ENCODE results near the gene ZNF835.

ZNF835 gene

DNA sequence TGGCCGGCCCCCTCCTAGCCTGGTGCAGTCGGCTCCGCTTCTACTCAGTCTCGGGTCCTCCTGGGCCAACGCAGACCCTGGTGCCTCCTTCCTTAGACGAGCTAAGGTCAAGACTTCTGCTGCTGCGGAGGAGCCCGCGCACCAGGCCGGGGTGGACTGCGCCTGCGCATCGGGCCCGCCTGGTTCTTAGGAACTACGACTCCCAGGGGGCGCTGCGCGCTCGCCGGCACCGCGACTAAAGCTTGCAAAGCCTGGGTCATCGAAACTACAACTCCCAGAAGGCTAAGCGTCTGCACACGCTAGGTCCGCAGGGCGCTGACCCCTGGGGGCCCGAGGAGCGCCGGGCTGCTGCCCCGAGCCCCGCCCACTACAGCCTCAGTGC lies at the start of gene ZNF835:
Gene ZNF835, minus strand, starts transcription at position 145 of the 382 bp plus-strand sequence. CDS start 6,559 bp downstream, outside the sequence.
- no peak for DNase-seq (ENCODE audit: low read depth)
- TF ChIP-seq, protein P1, sequence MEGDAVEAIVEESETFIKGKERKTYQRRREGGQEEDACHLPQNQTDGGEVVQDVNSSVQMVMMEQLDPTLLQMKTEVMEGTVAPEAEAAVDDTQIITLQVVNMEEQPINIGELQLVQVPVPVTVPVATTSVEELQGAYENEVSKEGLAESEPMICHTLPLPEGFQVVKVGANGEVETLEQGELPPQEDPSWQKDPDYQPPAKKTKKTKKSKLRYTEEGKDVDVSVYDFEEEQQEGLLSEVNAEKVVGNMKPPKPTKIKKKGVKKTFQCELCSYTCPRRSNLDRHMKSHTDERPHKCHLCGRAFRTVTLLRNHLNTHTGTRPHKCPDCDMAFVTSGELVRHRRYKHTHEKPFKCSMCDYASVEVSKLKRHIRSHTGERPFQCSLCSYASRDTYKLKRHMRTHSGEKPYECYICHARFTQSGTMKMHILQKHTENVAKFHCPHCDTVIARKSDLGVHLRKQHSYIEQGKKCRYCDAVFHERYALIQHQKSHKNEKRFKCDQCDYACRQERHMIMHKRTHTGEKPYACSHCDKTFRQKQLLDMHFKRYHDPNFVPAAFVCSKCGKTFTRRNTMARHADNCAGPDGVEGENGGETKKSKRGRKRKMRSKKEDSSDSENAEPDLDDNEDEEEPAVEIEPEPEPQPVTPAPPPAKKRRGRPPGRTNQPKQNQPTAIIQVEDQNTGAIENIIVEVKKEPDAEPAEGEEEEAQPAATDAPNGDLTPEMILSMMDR (IDR thresholded peaks at IDR 0.05; ENCODE audit: low read depth, low read length): no peak
- TF ChIP-seq MYC (IDR thresholded peaks at IDR 0.05; ENCODE audit: low read depth, low read length): no peak
- TF ChIP-seq, protein P2, sequence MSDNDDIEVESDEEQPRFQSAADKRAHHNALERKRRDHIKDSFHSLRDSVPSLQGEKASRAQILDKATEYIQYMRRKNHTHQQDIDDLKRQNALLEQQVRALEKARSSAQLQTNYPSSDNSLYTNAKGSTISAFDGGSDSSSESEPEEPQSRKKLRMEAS (IDR thresholded peaks at IDR 0.05; ENCODE audit: low read depth, low read length): no peak
- no peak for TF ChIP-seq POLR2A (IDR thresholded peaks at IDR 0.05; ENCODE audit: extremely low read depth, insufficient read length)
- H3K4me3 ChIP-seq (ENCODE audit: low read depth, low read length): no peak within 1 kb of the TSS

DNA sequence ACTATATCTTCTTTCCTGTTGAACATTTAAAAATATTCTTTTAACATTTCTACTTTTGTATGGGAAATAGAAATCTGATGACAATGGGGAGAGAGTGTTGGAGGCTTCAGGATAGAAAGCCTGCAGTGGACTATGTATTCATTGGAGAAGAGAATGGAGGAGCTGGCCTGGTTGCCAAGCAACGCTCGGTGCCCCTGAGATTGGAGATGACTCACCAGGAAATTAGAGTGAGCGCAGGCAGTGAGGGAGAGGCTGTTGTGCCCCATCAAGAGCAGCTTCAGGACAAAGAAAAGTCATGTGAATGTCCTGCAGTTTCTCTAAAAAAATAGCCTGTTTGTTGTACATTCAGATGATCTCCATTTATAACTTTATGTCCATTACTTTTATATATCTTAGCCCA lies 48.7 kb upstream of the ZNF835 start:
- H3K4me3 ChIP-seq (ENCODE audit: low read depth, low read length): no peak overlapping the region
- TF ChIP-seq, protein P1 (IDR thresholded peaks at IDR 0.05; ENCODE audit: low read depth, low read length): no peak
- TF ChIP-seq, protein P2 (IDR thresholded peaks at IDR 0.05; ENCODE audit: low read depth, low read length): no peak
- TF ChIP-seq MYC (IDR thresholded peaks at IDR 0.05; ENCODE audit: low read depth, low read length) (no peak), POLR2A (IDR thresholded peaks at IDR 0.05; ENCODE audit: extremely low read depth, insufficient read length) (no peak)
- peak; percentile 30 for DNase-seq (ENCODE audit: low read depth)

DNA sequence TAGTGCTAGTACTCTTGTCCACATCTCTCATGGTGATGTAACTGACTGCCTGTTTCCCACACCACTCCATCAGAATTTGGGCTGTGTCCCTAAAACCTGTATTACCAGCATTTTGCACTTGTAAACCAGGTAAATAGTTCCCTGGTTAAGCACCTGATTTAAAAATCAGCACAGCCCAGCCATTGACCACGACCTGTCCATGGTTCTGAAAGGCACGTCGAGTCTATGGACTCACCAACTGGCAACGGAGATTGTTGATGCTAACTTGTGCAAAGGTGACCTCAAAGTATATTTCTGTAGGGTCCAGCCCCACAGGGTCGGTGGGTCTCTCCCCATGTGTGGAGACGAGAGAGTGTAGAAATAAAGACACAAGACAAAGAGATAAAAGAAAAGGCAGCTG lies 46.7 kb upstream of the ZNF835 start:
- H3K4me3 ChIP-seq (ENCODE audit: low read depth, low read length): no peak overlapping the region
- DNase-seq (ENCODE audit: low read depth): peak; percentile 6
- TF ChIP-seq, protein P2 (IDR thresholded peaks at IDR 0.05; ENCODE audit: low read depth, low read length): no peak
- TF ChIP-seq, protein P1 (IDR thresholded peaks at IDR 0.05; ENCODE audit: low read depth, low read length): no peak
- TF ChIP-seq MYC (IDR thresholded peaks at IDR 0.05; ENCODE audit: low read depth, low read length): no peak
- TF ChIP-seq POLR2A (IDR thresholded peaks at IDR 0.05; ENCODE audit: extremely low read depth, insufficient read length): no peak

- no peak overlapping the region for H3K4me3 ChIP-seq (ENCODE audit: low read depth, low read length)
- no peak for DNase-seq (ENCODE audit: low read depth)
- TF ChIP-seq MYC (IDR thresholded peaks at IDR 0.05; ENCODE audit: low read depth, low read length) (no peak), POLR2A (IDR thresholded peaks at IDR 0.05; ENCODE audit: extremely low read depth, insufficient read length) (no peak)
- TF ChIP-seq, protein P1 (IDR thresholded peaks at IDR 0.05; ENCODE audit: low read depth, low read length): no peak
- TF ChIP-seq, protein P2 (IDR thresholded peaks at IDR 0.05; ENCODE audit: low read depth, low read length): no peak
Observed at GRCh38 chr19:56712611-56713276, 41.2 kb upstream of the ZNF835 start.

DNA sequence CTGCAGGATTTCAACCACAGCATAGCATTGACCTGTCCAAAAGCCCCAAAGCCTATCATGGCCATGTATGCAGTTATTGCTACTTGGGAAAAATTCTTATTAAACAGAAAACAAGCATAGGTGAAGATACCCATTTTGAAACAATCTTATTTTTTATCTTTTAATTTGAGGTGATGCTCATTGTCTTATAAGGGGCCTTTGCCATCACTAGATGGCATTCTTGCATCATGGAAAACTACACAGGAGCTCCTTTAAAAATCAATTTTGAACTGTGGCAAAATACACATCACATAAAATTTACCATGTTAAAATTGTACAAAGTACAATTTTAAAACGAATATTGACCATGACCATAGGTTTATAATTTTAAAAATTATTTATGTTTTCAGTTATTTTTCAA lies 38.9 kb upstream of the ZNF835 start:
- DNase-seq (ENCODE audit: low read depth): no peak
- TF ChIP-seq, protein P2 (IDR thresholded peaks at IDR 0.05; ENCODE audit: low read depth, low read length): no peak
- TF ChIP-seq, protein P1 (IDR thresholded peaks at IDR 0.05; ENCODE audit: low read depth, low read length): no peak
- TF ChIP-seq POLR2A (IDR thresholded peaks at IDR 0.05; ENCODE audit: extremely low read depth, insufficient read length) (no peak), MYC (IDR thresholded peaks at IDR 0.05; ENCODE audit: low read depth, low read length) (no peak)
- no peak overlapping the region for H3K4me3 ChIP-seq (ENCODE audit: low read depth, low read length)

All from NB4 (cell line).